ENCODE measurements around the gene LIN7B. TPM values are rescaled to one million over a fixed set of nuclear protein-coding genes. Genes with fewer than 3 reads are reported as not detected.

The LIN7B gene
- total and polyA plus RNA-seq, 9 of the 15 experiments (the other 6 are each of a cell fraction or from before 2014, with no cell fraction given) = 0.89 to 15.7 (median 4.0) TPM

GRCh38 chr19:49114630-49115363 lies 627 bp downstream of the LIN7B start (continued):
- no peak for TF ChIP-seq ARHGAP35 (IDR thresholded peaks at IDR 0.05; ENCODE audit: partially characterized antibody)
- no peak; the same call in 1 of the 2 replicates for TF ChIP-seq ZBTB7A (IDR thresholded peaks at IDR 0.05; ENCODE audit: borderline replicate concordance, control insufficient read depth, low read depth, low read length)
- no peak for TF ChIP-seq ZNF121 (CRISPR knock-in tag; conservative IDR thresholded peaks at IDR 0.05)
- TF ChIP-seq SP1 (CRISPR knock-in tag; IDR thresholded peaks at IDR 0.05) = no peak; the same call in 1 of the 2 replicates
- TF ChIP-seq ZNF184 (CRISPR knock-in tag; IDR thresholded peaks at IDR 0.05) = no peak
- no peak for TF ChIP-seq NFXL1 (CRISPR knock-in tag; IDR thresholded peaks at IDR 0.05)

- 0% methylated on average over 1 of the region's 1 CpG for WGBS (ENCODE audit: insufficient coverage, low coverage, missing lambda C conversion rate)
- no peaks in the 10 kb centered on the region for H3K27me3 ChIP-seq (ENCODE audit: control insufficient read depth in 2 of 2, insufficient read depth in 2 of 2, low read length in 2 of 2)
- FAIRE-seq = peak; percentile 70
Measured at GRCh38 chr19:49116544-49116943, 2.4 kb downstream of the LIN7B start.

More at GRCh38 chr19:49116544-49116943, 2.4 kb downstream of the LIN7B start:
- in situ Hi-C loops (cut with MboI) (loop anchor here (10.0 kb wide), 1 partner anchor 1218 kb away; no protein-coding TSS in a partner anchor), intact Hi-C loops (cut with micrococcal nuclease) (loop anchor here (5.0 kb wide), 1 partner anchor 41 kb away; the partner anchor contains the start of genes HRC and TRPM4)
- ATAC-seq = no peak
- Histone ChIP-seq H3K4me2 (ENCODE audit: insufficient read depth, low read length) (0 out of 2 replicates have a peak overlapping the region, but pooled peaks have one; percentile 34), H3K4me3 (no peak overlapping the region), H3K79me2 (ENCODE audit: control insufficient read depth, insufficient read depth, low read length) (peaks cover 22% of the 10 kb centered on the region; the same call in 2 of the 3 replicates), H4K20me1 (replicated peaks; ENCODE audit: control insufficient read depth, insufficient read depth, low read length) (no peaks in the 10 kb centered on the region; the same call in 1 of the 2 replicates), H3K9me3 (replicated peaks; ENCODE audit: control insufficient read depth, insufficient read depth, low read depth, low read length) (no peaks in the 10 kb centered on the region), H3K9me1 (ENCODE audit: control insufficient read depth, insufficient read depth, low read length) (no peaks in the 10 kb centered on the region), H3K9ac (ENCODE audit: insufficient read depth in 1 of 2, low read depth in 2 of 2, low read length in 2 of 2) (peak overlapping the region in 1 of 2 experiments; percentile 62; a peak in 2 of 4 replicates), H3K36me3 (ENCODE audit: control insufficient read depth, insufficient read depth, low read length) (peaks cover 11% of the 10 kb centered on the region), H2AFZ (ENCODE audit: low read depth, low read length) (no peak overlapping the region), H3K4me1 (replicated peaks in 1 of 2; ENCODE audit: control insufficient read depth in 2 of 2, insufficient read depth in 2 of 2, low read length in 2 of 2) (peaks cover 40 to 72% of the 10 kb centered on the region in 2 experiments), H3K27ac (ENCODE audit: extremely low read depth, low read depth, low read length) (peak overlapping the region; percentile 53; the same call in 2 of the 3 replicates)
- no TSS peak for BruUV-seq (replicated peaks)
- ChIA-PET POLR2A (no interaction called here), CTCF (ENCODE audit: low intra/inter-chr PET ratio) (no interaction called here)
- peak in 1 of 4 experiments; percentile 57 for DNase-seq (ENCODE audit: extremely low read depth in 1 of 4, low spot score in 3 of 4)
- TF ChIP-seq NFIC (IDR thresholded peaks at IDR 0.05) (peak; percentile 89), ZNF316 (IDR thresholded peaks at IDR 0.05) (0 out of 2 replicates have a peak, but pooled peaks have one; percentile 17), ZFX (CRISPR knock-in tag; IDR thresholded peaks at IDR 0.05) (peak; percentile 41; the same call in 1 of the 2 replicates), PURB (CRISPR knock-in tag; IDR thresholded peaks at IDR 0.05; ENCODE audit: low read depth) (no peak), SMARCC2 (IDR thresholded peaks at IDR 0.05; ENCODE audit: low read depth) (no peak), CBFA2T3 (IDR thresholded peaks at IDR 0.05) (0 out of 2 replicates have a peak, but pooled peaks have one; percentile 10), FOXK1 (CRISPR knock-in tag; IDR thresholded peaks at IDR 0.05; ENCODE audit: borderline replicate concordance) (peak; percentile 74; the same call in 1 of the 2 replicates), PKNOX1 (IDR thresholded peaks at IDR 0.05) (peak; percentile 40; the same call in 1 of the 2 replicates), SPI1 (IDR thresholded peaks at IDR 0.05; ENCODE audit: borderline replicate concordance, low read depth, low read length) (peak; percentile 99), MAFG (tag; conservative IDR thresholded peaks at IDR 0.05) (peak; percentile 27; the same call in 1 of the 2 replicates), CEBPB (tag; IDR thresholded peaks at IDR 0.05) (peak; percentile 80), SMARCB1 (IDR thresholded peaks at IDR 0.05; ENCODE audit: insufficient read length, low read depth) (no peak)
